Measurements from ENCODE around the gene ULK4. TPM values are rescaled to one million over a fixed set of nuclear protein-coding genes. Genes with fewer than 3 reads are reported as not detected.

The ULK4 gene
- total and polyA plus RNA-seq, 2 of the 8 experiments (the other 6 are each of a cell fraction or from before 2014, with no cell fraction given): 3.0 to 10.8 TPM

DNA sequence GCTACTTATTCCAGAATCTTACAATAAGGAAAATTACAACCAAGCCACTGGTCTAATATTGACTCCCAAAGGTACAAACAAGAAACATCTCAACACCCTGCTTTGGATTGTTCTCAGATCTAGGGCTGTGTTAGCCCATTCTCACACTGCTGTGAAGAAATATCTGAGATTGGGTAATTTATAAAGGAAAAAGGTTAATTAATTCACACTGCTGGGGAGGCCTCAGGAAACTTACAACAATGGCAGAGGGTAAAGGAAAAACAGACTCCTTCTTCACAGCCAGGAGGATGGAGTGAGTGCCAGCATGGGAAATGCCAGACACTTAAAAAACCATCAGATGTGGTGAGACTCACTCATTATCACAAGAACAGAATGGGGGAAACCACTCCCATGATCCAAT is 208.3 kb downstream of the ULK4 start:
- no peak overlapping the region for H2BK20ac ChIP-seq (ENCODE audit: low read length)
- H3K4ac ChIP-seq (replicated peaks; ENCODE audit: insufficient read length, low read depth, low read length): no peak overlapping the region
- CTCF ChIA-PET (ENCODE audit: partially characterized antibody): no interaction called here
- H4K91ac ChIP-seq (replicated peaks; ENCODE audit: insufficient read length, low read length): no peak overlapping the region
- no peak overlapping the region for H3K56ac ChIP-seq (replicated peaks; ENCODE audit: insufficient read length, low read depth, low read length)
- H3K18ac ChIP-seq (ENCODE audit: extremely low read depth, low read length): no peak overlapping the region
- H4K5ac ChIP-seq (ENCODE audit: insufficient read length, low read depth, low read length): no peak overlapping the region
- no peak overlapping the region for H3K27ac ChIP-seq (ENCODE audit: low read depth, low read length)
- H3K36me3 ChIP-seq (ENCODE audit: control insufficient read depth in 2 of 4, insufficient read depth in 4 of 4, low read length in 3 of 4): no peaks in the 10 kb centered on the region
- no peak overlapping the region for H2BK12ac ChIP-seq (ENCODE audit: low read depth, low read length)
- no peaks in the 10 kb centered on the region for H3K4me1 ChIP-seq (replicated peaks in 1 of 4; ENCODE audit: control insufficient read depth in 3 of 4, insufficient read depth in 4 of 4, low read length in 3 of 4)
- POLR2A ChIA-PET (ENCODE audit: partially characterized antibody): no interaction called here
- FAIRE-seq: no peak
- H3K27me3 ChIP-seq (replicated peaks in 1 of 4; ENCODE audit: control insufficient read depth in 3 of 4, extremely low read depth in 1 of 4, insufficient read depth in 3 of 4, low read length in 3 of 4): no peaks in the 10 kb centered on the region
- H2BK15ac ChIP-seq (ENCODE audit: low read length): no peak overlapping the region
- no peak overlapping the region for H3K4me3 ChIP-seq (ENCODE audit: extremely low read depth in 1 of 4, insufficient read depth in 2 of 4, low read depth in 3 of 4, low read length in 4 of 4)
- no peaks in the 10 kb centered on the region for H3K23me2 ChIP-seq (ENCODE audit: low read depth, low read length)
- H4K8ac ChIP-seq (ENCODE audit: extremely low read depth, insufficient read depth, low read length): no peak overlapping the region
- no peak overlapping the region for H2AFZ ChIP-seq (ENCODE audit: low read length)
- no peaks in the 10 kb centered on the region for H3K79me1 ChIP-seq (ENCODE audit: low read depth, low read length)
- H2BK5ac ChIP-seq (ENCODE audit: low read depth, low read length): no peak overlapping the region
- TF ChIP-seq CREB1 (IDR thresholded peaks at IDR 0.05) (no peak), YY1 (IDR thresholded peaks at IDR 0.05; ENCODE audit: low read depth, low read length) (no peak), ZNF274 (IDR thresholded peaks at IDR 0.05; ENCODE audit: borderline replicate concordance, extremely low read depth, low read length) (no peak), PHF8 (conservative IDR thresholded peaks at IDR 0.05; ENCODE audit: low read depth, low read length) (no peak), RBBP5 (IDR thresholded peaks at IDR 0.05; ENCODE audit: borderline replicate concordance, low read depth, low read length) (no peak), CEBPB (IDR thresholded peaks at IDR 0.05; ENCODE audit: low read depth, low read length) (no peak), CTBP2 (IDR thresholded peaks at IDR 0.05; ENCODE audit: borderline replicate concordance, insufficient read depth, insufficient read length, low read length) (no peak), KDM4A (IDR thresholded peaks at IDR 0.05; ENCODE audit: low read depth, low read length, severe bottlenecking) (no peak), JUND (IDR thresholded peaks at IDR 0.05; ENCODE audit: low read length) (no peak), BACH1 (IDR thresholded peaks at IDR 0.05; ENCODE audit: low read length) (no peak), POLR2A (IDR thresholded peaks at IDR 0.05; ENCODE audit: control extremely low read depth in 1 of 2, low read depth in 2 of 2, low read length in 2 of 2) (no peak), RFX5 (IDR thresholded peaks at IDR 0.05; ENCODE audit: borderline replicate concordance, low read depth, low read length) (no peak), EP300 (IDR thresholded peaks at IDR 0.05; ENCODE audit: borderline replicate concordance in 1 of 2, low read depth in 2 of 2, low read length in 2 of 2) (no peak), KDM5A (IDR thresholded peaks at IDR 0.05; ENCODE audit: low read length) (no peak), SP1 (IDR thresholded peaks at IDR 0.05; ENCODE audit: low read depth, low read length) (no peak), TAF7 (optimal IDR thresholded peaks at IDR 0.05; ENCODE audit: borderline replicate concordance, low read depth, low read length) (no peak)
- H3K4me2 ChIP-seq (ENCODE audit: insufficient read depth in 1 of 2, low read depth in 2 of 2, low read length in 2 of 2): no peak overlapping the region
- H3K9ac ChIP-seq (replicated peaks in 1 of 4; ENCODE audit: extremely low read depth in 1 of 4, low read depth in 3 of 4, low read length in 3 of 4): no peak overlapping the region
- no peak overlapping the region for H2AK5ac ChIP-seq (ENCODE audit: low read depth, low read length)
- H2BK120ac ChIP-seq (replicated peaks; ENCODE audit: low read depth, low read length): no peak overlapping the region
- no peaks in the 10 kb centered on the region for H4K20me1 ChIP-seq (replicated peaks in 1 of 2; ENCODE audit: control insufficient read depth in 1 of 2, insufficient read depth in 2 of 2, low read length in 2 of 2)
- H3K14ac ChIP-seq (ENCODE audit: insufficient read length): no peak overlapping the region
- H3K23ac ChIP-seq (ENCODE audit: insufficient read length): no peak overlapping the region
- DNase-seq (ENCODE audit: low read depth in 1 of 2, low spot score in 2 of 2): no peak
- H3K79me2 ChIP-seq (ENCODE audit: control insufficient read depth in 1 of 2, insufficient read depth in 2 of 2, low read length in 2 of 2): no peaks in the 10 kb centered on the region
- H3K9me3 ChIP-seq (ENCODE audit: insufficient read depth in 2 of 2, low read depth in 1 of 2, low read length in 1 of 2): peaks cover 0 to 3% of the 10 kb centered on the region in 2 experiments; a peak in 1 of 4 replicates

Data from H1 (cell line).